GM19328 (cell line): Measurements from ENCODE around the gene PRSS33.

Source experiments
- ATAC-seq: cut with Tn5 transposase; IDR thresholded peaks from one replicate; pipeline ENCODE4 v1.9.1; 2021; ENCODE audit warnings: mild to moderate bottlenecking, moderate library complexity; ENCODE audit not compliant: unreplicated experiment

Gene PRSS33

DNA sequence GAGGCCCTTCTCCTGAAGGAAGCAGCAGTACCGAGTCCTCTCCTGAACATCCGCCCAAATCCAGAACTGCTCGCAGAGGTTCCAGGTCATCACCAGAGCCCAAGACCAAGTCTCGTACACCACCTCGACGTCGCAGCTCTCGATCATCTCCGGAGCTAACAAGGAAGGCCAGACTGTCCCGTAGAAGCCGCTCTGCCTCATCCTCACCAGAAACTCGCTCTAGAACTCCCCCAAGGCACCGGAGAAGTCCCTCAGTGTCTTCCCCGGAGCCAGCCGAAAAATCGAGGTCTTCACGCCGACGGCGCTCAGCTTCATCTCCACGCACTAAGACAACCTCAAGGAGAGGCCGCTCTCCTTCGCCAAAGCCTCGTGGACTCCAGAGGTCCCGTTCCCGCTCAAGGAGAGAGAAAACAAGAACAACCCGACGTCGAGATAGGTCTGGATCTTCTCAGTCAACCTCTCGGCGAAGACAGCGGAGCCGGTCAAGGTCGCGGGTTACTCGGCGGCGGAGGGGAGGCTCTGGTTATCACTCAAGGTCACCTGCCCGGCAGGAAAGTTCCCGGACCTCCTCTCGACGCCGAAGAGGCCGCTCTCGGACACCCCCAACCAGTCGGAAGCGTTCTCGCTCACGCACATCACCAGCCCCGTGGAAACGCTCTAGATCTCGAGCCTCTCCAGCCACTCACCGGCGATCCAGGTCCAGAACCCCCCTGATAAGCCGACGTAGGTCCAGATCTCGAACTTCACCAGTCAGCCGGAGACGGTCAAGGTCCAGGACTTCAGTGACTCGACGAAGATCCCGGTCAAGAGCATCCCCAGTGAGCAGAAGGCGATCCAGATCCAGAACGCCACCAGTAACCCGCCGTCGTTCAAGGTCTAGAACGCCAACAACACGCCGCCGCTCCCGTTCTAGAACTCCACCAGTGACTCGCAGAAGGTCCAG is 21.6 kb downstream of the PRSS33 start:
- ATAC-seq, result no peak

DNA sequence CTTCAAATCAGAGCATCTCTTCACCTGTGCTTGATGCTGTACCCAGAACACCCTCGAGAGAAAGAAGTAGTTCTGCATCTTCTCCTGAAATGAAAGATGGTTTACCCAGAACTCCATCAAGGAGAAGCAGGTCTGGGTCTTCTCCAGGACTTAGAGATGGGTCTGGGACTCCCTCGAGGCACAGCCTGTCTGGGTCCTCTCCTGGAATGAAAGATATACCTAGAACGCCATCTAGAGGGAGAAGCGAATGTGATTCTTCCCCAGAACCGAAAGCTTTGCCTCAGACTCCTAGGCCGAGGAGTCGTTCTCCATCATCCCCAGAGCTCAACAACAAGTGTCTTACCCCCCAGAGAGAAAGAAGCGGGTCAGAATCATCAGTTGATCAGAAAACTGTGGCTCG is 22.6 kb downstream of the PRSS33 start:
- ATAC-seq, result no peak

DNA sequence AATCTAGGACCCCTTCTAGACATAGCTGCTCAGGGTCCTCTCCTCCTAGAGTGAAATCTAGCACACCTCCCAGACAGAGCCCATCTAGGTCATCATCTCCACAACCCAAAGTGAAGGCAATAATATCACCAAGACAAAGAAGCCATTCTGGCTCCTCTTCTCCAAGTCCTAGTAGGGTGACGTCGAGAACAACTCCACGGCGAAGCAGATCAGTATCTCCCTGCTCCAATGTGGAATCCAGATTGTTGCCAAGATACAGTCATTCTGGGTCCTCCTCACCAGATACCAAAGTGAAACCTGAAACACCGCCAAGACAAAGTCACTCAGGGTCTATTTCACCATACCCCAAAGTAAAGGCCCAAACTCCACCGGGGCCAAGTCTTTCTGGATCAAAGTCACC is 24.2 kb downstream of the PRSS33 start:
- ATAC-seq, result no peak

DNA sequence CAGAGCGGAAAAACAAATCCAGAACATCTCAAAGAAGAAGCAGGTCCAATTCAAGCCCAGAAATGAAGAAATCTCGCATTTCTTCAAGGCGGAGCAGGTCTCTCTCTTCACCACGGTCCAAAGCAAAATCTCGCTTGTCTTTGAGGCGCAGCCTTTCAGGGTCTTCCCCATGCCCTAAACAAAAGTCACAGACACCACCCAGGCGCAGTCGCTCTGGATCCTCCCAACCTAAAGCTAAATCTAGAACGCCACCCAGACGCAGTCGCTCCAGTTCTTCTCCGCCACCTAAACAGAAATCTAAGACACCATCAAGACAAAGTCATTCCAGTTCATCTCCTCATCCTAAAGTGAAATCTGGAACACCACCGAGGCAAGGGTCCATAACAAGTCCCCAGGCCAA is 24.6 kb downstream of the PRSS33 start:
- ATAC-seq, result no peak

DNA sequence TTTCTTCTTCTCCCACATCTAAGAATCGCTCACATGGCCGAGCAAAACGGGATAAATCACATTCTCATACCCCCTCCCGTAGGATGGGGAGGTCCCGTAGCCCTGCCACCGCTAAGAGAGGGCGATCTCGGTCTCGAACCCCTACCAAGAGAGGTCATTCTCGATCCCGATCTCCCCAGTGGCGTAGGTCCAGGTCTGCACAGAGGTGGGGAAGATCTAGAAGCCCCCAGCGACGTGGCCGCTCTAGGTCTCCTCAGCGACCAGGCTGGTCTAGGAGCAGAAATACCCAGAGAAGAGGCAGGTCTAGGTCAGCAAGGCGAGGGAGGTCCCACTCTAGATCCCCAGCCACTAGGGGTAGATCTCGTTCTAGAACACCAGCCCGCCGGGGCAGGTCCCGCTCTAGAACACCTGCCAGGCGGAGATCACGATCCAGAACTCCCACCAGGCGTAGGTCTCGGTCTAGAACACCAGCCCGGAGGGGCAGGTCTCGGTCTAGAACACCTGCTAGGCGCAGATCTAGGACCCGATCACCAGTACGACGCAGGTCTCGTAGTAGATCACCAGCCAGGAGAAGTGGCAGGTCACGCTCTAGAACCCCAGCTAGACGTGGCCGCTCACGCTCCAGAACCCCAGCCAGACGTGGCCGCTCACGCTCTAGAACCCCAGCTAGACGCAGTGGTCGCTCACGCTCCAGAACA is 25.3 kb downstream of the PRSS33 start:
- no peak for ATAC-seq

DNA sequence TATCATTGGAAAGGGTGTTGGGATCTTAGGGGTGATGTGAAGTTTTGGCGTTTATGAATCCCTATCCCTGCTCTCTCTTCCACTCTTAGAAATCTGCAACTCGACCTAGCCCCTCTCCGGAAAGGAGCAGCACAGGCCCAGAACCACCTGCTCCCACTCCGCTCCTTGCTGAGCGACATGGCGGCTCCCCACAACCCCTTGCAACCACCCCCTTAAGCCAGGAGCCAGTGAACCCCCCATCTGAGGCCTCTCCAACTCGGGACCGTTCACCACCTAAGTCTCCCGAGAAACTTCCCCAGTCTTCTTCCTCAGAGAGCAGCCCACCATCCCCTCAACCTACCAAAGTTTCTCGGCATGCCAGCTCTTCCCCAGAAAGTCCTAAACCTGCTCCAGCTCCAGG is 25.9 kb downstream of the PRSS33 start:
- ATAC-seq, result no peak

DNA sequence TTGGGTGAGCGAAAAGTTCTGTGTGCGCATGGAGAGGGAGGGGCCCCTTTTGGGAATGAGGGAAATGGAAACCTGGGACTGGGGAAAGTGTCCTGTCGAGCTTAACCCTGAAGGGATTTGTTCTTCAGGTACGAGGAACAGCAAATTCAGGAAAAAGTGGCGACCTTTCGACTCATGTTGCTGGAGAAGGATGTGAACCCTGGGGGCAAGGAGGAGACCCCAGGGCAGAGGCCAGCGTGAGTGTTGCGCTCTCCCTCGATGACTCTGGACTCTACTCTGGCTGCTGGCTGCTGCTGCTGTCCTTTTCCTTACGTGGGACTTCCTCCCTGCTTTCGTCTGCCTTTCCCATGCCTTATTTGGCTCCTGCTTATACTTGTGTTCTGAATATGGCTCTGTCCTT is 30.0 kb downstream of the PRSS33 start:
- ATAC-seq, result no peak

DNA sequence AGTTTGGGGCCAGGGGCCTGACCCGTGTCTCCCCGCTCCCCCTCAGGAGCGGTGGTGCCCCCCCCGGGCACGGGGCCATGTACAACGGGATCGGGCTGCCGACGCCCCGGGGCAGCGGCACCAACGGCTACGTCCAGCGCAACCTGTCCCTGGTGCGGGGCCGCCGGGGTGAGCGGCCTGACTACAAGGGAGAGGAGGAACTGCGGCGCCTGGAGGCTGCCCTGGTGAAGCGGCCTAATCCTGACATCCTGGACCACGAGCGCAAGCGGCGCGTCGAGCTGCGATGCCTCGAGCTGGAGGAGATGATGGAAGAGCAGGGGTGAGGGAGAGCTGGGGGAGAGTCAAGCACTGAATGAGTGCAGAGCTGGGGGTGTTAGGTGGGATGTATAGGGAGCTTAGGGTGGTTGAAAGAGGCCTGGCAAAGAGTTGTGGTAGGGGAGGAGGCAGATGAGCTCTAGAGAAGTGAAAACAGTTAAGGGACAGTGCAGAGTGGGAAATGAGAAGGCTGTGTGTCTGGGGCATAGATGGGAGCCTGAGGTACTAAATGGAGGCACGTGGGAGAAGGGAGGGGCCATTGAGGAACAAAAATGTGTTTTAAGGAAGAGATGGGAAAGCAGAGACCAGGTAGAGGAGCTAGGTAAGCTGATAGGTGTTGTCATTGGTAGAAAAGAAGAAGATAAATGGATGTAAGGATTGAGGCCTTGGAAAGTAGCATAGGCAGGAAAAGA is 30.9 kb downstream of the PRSS33 start:
- no peak for ATAC-seq

DNA sequence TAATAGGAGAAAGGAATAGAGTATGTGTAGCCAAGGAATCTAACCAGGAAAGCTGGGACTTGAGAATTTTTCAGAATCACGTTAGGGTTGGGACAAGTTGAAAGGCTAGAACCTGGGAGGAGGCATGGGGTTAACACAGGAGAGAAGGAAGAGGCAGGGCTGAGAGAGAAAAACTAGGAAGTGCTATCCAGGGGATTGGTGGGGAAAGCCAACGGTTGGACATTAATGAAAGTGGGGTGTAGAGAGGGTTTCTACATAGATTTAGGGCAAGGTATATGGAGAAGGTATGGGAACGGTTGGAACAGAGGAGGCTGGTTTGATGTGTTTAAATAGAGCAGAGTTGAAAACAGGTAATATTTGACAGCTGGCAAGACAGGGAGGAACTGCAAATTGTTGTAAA is 32.2 kb downstream of the PRSS33 start:
- no peak for ATAC-seq

DNA sequence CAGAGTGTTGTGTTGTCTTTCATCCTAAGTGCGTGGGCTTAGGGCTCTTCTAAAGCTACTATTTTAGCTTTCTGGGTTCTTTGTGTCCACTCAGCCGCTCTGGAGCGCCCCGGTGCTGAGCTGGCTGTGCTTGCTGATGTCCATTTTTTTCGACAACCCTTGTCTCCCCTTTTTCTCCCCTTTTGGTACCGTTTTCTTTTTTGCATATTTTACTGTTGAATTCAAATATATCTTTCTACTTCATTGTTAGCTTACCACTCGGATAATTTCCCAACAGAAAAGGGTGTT is 33.7 kb downstream of the PRSS33 start:
- ATAC-seq, result no peak

DNA sequence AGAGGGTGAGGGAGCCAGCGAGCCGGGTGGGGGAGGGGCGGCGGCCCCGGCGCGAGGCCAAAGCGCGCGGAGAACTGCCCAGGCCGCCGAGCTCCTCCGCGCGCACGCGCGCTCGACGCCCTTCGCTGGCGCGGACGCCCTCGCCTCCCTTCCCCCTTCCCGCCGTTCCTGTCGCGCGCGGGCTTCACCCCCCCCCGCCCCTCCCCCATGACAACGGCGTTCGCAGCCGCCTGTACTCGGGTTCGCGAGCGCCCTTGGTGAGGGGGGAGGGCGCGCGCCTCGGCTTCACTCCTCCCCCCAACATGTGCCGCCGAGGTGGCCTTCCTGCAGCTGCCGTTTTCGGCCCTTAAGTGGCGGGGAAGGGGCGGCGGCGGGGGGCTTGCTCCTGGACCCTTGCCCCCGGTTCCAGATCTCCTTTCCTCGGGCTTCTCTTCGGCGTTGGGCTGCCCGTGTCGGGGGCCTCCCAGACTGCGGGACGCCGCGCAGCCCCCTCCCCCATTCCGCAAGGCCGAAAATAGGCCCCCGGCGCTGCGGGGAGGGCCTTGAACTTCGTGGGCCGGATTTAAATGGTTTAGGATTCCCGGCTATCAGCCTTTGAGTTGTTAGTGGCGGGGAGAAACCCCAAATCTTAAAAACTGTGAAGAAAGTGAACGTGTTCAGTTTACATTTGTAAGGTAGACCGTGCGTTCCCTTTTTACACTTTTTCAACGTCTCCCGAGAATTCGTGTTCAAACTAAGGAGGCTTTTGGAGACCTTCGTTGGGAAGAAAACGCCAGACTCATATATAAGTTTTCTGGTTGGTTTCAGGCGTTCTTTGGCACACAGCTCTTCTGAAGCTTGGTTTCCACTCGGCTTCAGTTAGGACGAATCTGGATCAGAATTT is 34.3 kb downstream of the PRSS33 start:
- peak; percentile 21 for ATAC-seq

DNA sequence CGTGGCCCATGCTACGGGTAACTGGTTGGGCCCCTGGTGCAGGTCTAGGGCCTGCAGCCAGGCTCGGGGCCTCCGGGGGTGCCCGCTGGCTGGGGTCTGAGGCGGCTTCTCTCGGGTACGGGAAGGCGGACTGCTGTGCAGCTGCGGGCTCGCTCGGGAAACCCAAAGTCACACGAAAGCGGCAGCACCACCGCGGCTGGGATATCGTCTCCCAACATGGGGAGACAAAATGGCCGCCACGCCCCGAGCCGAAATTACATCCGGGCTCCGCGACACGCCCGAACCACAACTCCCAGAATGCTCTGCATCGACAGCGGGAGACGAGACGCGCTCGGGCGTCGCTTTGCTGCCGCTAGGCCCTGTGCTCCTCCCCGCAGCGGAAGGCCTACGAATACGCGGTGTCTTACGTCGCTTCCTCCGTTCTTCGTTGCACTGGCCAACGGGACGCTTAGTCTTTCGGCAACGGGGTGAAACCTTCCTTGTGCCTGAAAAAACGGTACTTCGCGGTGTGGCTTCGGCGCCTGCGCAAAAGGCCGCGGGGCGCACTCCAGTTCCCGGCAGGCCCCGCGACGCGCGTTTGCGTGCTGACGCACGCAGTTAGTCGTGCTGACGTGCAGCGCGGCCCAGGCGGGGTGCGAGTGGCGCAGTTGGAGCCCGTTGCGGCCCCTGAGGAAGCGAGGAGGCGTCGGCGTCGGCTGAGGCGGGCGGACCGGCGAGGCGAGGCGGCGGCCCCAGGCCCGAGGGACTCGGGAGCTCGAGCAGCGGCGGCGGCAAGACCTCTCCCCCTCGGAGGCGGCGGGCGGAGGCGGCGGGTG is 35.1 kb downstream of the PRSS33 start, which contains the start of gene SRRM2:
SRRM2 (plus strand) TSS at position 604 of the 815 bp plus-strand sequence. CDS start 3,727 bp downstream, outside the sequence.
- ATAC-seq, result peak; percentile 72

DNA sequence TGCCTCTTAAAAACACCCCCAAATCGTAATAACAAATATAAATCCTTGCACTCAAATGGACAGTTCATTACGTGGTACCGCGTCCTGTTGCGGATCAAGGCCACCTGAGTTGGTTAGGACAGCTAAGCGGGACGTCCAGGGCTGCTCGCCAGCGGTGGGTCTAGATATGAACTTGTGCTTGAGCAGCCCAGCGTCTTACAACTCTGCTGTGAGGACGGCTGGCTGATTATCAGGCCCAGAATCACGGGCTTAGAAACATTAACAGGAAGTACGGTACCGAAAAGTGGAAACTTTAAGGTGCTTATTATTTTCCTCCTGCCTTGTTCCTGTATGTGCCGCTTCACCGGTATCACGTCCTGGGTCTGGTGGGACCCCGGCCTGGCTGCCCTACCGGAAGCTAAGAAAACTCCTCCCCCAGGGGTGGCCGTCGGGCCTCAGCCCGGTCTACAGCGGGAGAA is 35.8 kb downstream of the PRSS33 start:
- ATAC-seq, result peak; percentile 24

DNA sequence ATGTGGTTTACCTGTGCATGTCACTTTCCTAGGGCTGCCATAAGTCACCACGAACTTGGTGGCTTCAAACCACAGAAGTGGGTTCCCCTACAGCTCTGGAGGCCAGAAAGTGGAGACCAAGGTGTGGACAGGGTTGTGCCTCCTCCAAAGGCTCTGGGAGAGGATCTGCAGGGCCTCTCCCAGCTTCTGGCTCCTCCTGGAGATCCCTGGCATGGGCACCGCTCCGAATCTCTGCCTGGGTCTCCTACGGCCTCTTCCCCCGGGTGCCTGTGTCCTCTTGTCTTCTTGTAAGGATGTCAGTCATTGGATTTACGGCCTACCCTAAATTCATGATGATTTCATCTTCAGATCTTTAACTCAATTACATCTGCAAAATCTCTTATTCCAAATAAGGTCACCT is 37.4 kb downstream of the PRSS33 start:
- ATAC-seq, result no peak

DNA sequence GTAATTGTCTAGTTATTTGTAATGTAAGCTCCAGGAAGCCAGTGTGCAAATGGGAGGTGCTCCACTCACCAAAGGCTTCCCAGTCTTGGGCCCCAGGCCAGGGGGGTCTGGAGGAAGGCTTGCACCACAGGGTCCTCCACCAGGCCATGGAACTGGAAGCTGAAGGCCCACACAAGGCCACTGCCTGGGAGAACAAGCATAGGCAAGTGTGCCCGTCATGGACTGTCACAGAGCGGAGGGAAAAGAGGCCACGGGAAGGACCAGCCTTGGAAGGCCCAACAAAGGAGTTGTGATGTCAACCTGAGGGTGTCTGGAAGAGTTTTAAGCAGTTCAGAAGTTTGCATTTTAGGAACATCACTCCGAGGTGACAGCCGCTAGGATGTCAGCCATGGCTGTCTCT is 37.9 kb downstream of the PRSS33 start:
- no peak for ATAC-seq

DNA sequence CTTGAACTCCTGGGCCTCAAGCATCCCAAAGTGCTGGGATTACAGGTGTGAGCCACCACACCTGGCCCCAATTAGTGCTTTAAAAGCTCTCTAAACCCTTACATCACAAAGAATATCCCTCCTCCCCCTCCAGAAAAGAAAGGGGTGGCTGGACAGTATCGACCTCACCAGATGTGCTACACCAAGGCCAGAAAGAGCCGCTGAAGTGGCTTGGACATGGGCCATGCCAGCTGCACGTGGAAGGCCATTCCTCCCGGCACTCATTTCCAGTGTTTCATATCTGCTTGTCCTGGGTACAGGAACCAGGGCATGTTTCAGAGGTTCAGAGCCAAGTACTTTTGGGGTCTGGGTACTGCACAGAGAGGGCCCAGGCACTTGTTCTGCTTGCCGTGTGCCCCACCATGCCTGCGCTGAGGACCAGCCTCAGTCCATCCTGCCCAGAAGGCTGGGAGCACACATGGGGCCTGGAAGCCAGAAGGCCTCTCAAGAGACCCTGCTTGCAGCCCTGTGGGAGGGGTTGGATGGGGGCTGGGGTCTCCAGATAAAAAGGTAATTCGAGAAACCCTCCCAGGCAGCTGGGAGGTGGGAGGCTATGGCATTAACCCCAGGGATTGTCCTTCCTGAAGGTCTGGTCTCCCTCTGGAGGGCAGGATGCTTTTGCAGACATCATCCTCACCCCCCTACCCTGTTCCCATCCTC is 38.5 kb downstream of the PRSS33 start:
- ATAC-seq, result no peak

DNA sequence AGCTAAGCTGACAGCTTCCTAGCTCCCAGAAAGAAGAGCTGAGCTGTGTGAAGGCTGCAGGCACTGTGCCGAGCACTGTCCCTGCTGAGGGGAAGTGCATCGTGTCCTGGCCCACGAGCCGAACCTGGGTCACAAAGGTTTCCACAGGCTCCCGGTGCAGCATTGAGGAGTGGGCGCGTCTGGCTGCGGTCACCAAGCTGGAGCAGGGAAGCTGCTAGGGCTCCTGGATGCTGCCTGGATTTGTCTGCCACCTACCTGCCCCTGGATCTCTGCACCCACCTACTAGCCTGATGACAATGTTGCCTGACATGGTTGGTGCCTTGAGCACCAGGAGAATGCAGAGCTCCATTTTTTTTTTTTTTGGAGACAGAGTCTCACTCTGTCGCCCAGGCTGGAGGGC is 41.4 kb downstream of the PRSS33 start:
- no peak for ATAC-seq

DNA sequence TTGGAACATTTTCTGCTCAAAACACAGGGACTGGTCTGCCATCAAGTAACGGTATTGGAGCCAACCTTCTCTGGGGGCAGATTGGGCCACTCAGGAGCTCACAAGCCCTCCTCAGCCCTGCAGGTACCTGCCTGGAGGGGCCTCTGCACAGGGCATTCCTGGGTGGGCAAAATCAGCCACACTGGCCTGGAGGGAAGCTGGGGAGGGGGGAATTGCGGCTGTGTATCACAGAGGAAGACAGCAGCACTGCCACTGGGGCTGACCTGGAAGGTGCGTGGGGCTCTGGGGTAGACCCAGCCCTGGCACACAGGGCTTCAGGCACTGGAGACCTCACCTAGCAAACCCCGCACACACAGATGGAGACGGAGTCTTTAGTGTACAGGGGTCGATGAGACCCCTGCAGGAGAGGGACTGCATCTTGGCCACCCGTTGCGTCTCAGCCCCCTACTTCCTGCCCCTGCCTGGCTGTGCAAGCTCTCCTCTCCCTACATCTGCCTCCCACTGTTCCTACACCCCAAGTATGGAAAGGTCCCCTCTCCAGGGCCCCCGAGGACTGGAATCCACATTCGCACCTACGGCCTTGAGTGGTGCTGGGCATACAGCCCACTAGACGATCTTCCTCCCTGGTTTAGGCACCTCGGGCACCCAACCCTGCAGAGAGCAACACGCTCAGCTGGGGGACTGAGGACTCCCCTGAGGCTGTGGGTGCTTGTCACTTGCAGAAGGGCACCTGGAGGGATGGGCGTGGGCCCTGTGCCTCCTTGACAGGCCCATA is 42.1 kb downstream of the PRSS33 start:
- ATAC-seq, result no peak
